GM19467 (cell line): ENCODE results near the gene CCHCR1.
"Not testable (repeated sequence)": the region's sequence is repeated elsewhere in the genome, so short reads cannot be mapped to it uniquely, and the experiment has no call there.

ENCODE experiments used
- ATAC-seq: cut with Tn5 transposase; IDR thresholded peaks from one replicate; pipeline ENCODE4 v1.9.1; 2021; ENCODE audit warnings: mild to moderate bottlenecking, moderate library complexity; ENCODE audit not compliant: unreplicated experiment

Gene CCHCR1

GRCh38 chr6:31157513-31158139, at the start of gene CCHCR1:
Gene CCHCR1, minus strand, starts transcription at chr6:31157802. Its CDS starts 202 bp downstream, at chr6:31157600.
- ATAC-seq: no peak

- ATAC-seq: no peak
These were observed 48.0 kb upstream of the CCHCR1 start for GRCh38 chr6:31205638-31206037.

- no peak for ATAC-seq
These were observed 47.1 kb upstream of the CCHCR1 start for GRCh38 chr6:31204751-31205145.

GRCh38 chr6:31203345-31203979, 45.9 kb upstream of the CCHCR1 start:
- peak; percentile 45 for ATAC-seq

- ATAC-seq: no peak
These were observed 44.9 kb upstream of the CCHCR1 start for GRCh38 chr6:31202259-31203166.

GRCh38 chr6:31199105-31199452, 41.5 kb upstream of the CCHCR1 start:
- not testable (repeated sequence) for ATAC-seq

GRCh38 chr6:31197559-31198305, 40.1 kb upstream of the CCHCR1 start:
- ATAC-seq: peak; percentile 54

GRCh38 chr6:31196251-31197022, 38.8 kb upstream of the CCHCR1 start:
- not testable (repeated sequence) for ATAC-seq

GRCh38 chr6:31195308-31195979, 37.8 kb upstream of the CCHCR1 start:
- ATAC-seq: not testable (repeated sequence)

GRCh38 chr6:31194061-31194834, 36.6 kb upstream of the CCHCR1 start:
- no peak for ATAC-seq

- no peak for ATAC-seq
These were observed 35.6 kb upstream of the CCHCR1 start for GRCh38 chr6:31193206-31193605.

- ATAC-seq: not testable (repeated sequence)
These were observed 35.0 kb upstream of the CCHCR1 start for GRCh38 chr6:31192431-31193105.

- no peak for ATAC-seq
These were observed 32.9 kb upstream of the CCHCR1 start for GRCh38 chr6:31190488-31190887.

GRCh38 chr6:31189223-31189622, 31.6 kb upstream of the CCHCR1 start:
- not testable (repeated sequence) for ATAC-seq

- no peak for ATAC-seq
These were observed 30.2 kb upstream of the CCHCR1 start for GRCh38 chr6:31187780-31188194.

- ATAC-seq: no peak
These were observed 28.6 kb upstream of the CCHCR1 start for GRCh38 chr6:31186052-31186734.

- not testable (repeated sequence) for ATAC-seq
These were observed 28.1 kb upstream of the CCHCR1 start for GRCh38 chr6:31185695-31186051.

- ATAC-seq: not testable (repeated sequence)
These were observed 26.3 kb upstream of the CCHCR1 start for GRCh38 chr6:31183859-31184258.
